ENCODE measurements around the gene AKR7A2.

DNA sequence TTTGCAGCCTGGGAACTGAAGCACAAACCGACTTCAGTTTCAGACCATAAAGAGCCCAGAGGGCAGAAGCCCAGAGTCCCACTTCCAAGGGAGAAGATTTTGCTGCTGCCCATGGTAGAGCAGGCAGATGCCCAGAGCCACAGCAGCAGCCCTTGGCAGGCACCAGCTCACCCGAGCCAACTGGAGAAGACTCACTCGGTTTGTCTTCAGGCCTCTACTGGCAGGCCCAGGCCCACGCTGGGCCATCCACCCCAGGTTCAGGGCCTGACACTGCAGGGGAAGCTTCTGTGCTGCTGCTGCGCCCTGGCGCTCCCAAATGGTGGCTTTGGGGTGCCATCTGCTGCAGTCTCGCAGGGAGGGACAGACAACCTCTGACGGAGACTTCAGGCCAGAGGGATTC is 33.4 kb upstream of the AKR7A2 start:
- TF ChIP-seq ISL1 (CRISPR knock-in tag; IDR thresholded peaks at IDR 0.05) (no peak), SNAI2 (CRISPR knock-in tag; IDR thresholded peaks at IDR 0.05) (no peak), PPARA (CRISPR knock-in tag; IDR thresholded peaks at IDR 0.05; ENCODE audit: borderline replicate concordance) (no peak), CSRNP3 (CRISPR knock-in tag; IDR thresholded peaks at IDR 0.05) (no peak), CREB5 (CRISPR knock-in tag; IDR thresholded peaks at IDR 0.05; ENCODE audit: low read depth) (no peak), RARB (CRISPR knock-in tag; IDR thresholded peaks at IDR 0.05) (no peak), TOX (CRISPR knock-in tag; IDR thresholded peaks at IDR 0.05; ENCODE audit: borderline replicate concordance) (no peak), CSDC2 (CRISPR knock-in tag; IDR thresholded peaks at IDR 0.05) (no peak), GLIS3 (CRISPR knock-in tag; IDR thresholded peaks at IDR 0.05) (no peak), ZFP30 (CRISPR knock-in tag; IDR thresholded peaks at IDR 0.05) (no peak)
- TF ChIP-seq, protein P1, sequence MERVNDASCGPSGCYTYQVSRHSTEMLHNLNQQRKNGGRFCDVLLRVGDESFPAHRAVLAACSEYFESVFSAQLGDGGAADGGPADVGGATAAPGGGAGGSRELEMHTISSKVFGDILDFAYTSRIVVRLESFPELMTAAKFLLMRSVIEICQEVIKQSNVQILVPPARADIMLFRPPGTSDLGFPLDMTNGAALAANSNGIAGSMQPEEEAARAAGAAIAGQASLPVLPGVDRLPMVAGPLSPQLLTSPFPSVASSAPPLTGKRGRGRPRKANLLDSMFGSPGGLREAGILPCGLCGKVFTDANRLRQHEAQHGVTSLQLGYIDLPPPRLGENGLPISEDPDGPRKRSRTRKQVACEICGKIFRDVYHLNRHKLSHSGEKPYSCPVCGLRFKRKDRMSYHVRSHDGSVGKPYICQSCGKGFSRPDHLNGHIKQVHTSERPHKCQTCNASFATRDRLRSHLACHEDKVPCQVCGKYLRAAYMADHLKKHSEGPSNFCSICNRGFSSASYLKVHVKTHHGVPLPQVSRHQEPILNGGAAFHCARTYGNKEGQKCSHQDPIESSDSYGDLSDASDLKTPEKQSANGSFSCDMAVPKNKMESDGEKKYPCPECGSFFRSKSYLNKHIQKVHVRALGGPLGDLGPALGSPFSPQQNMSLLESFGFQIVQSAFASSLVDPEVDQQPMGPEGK (CRISPR knock-in tag; IDR thresholded peaks at IDR 0.05; ENCODE audit: borderline replicate concordance): no peak

Data from SK-N-SH treated with all-trans-retinoic acid at 6 μM for 48 hours (cell line).